Right atrium auricular region (tissue), 2 donors: ENCODE measurements around the gene SSX2IP. TPM values are rescaled to one million over a fixed set of nuclear protein-coding genes. Genes with fewer than 3 reads are reported as not detected.

Experiments
- DNase-seq: peaks from one replicate; pipeline ENCODE4 v3.0.0-alpha.2; 2019; ENCODE audit warnings: low spot score
- H3K27ac ChIP-seq, 2 donors: fragments of 200-600 bp; sonication (generic); 1 replicate in 1 of 2; 2 replicates in 1 of 2; pipeline ENCODE4 v1.5.1; 2016 to 2019
- H3K27me3 ChIP-seq, 2 donors: fragments of 200-600 bp; sonication (generic); one replicate each; pipeline versions ENCODE4 v1.5.1 to v1.6.0; 2017 to 2019
- H3K36me3 ChIP-seq: fragments of 200-600 bp; sonication (generic); one replicate; pipeline ENCODE4 v1.5.1; 2016
- H3K4me1 ChIP-seq, 2 donors: fragments of 200-600 bp; sonication (generic); one replicate each; pipeline versions ENCODE4 v1.5.1 to v1.6.0; 2017 to 2019
- H3K4me3 ChIP-seq, 2 donors: fragments of 200-600 bp; sonication (generic); 1 replicate in 1 of 2; 2 replicates in 1 of 2; pipeline ENCODE4 v1.5.1; 2017 to 2019; ENCODE audit warnings: mild to moderate bottlenecking in 1 of 2, moderate library complexity in 1 of 2
- H3K9me3 ChIP-seq, 2 donors: fragments of 200-600 bp; sonication (generic); one replicate each; pipeline ENCODE4 v1.5.1; 2019
- total RNA-seq, 2 donors: library from RNA; depleted of rRNA; stranded (reverse); fragments of >200 nt; gene quantifications; one replicate each; pipeline ENCODE4 v1.1.0, GENCODE V29; 2016
- TF ChIP-seq, protein P1 (sequence below), 2 donors: fragments of 200-600 bp; sonication (generic); IDR thresholded peaks; one replicate each; pipeline ENCODE4 v1.5.1; 2019; ENCODE audit warnings: antibody characterized with exemption in 2 of 2

SSX2IP gene
- total RNA-seq, 2 donors from 2014 or later, result 11.3 to 14.2 TPM

DNA sequence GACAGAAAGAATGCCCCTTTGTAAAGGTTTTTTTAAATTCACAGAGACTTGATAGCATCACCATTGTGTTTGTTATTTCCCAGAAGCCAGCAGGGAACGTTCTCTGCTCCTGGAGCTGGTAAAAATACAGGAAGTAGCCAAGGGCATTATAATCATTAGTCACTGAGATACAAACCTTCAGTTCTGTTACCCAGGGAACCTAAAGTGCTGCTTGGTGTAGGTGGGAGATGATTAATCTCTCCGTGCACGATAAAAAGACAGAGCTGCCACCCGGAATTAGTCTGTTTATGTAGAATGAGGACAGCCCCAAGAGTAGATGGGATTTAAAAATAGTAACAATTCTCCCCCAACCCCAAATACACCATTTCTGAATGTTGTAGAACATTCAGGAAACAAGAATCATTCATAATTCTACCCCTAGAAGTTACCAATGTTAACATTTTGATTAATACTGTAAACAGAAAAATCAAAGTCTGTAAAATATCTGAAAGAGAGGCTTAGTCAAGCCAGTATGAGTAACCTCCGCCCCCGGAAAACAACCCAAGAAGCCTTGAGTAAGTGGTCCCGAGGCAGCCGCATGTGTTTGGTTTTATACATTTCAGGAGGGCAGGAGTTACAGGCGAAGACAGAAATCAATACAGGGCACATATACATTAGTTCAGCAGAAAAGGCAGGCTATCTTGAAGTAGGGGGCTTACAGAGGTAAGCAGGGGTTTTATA, 70.7 kb downstream of the SSX2IP start:
- H3K4me1 ChIP-seq, result peaks cover 0 to 24% of the 10 kb centered on the region in 2 donors
- TF ChIP-seq, protein P1, sequence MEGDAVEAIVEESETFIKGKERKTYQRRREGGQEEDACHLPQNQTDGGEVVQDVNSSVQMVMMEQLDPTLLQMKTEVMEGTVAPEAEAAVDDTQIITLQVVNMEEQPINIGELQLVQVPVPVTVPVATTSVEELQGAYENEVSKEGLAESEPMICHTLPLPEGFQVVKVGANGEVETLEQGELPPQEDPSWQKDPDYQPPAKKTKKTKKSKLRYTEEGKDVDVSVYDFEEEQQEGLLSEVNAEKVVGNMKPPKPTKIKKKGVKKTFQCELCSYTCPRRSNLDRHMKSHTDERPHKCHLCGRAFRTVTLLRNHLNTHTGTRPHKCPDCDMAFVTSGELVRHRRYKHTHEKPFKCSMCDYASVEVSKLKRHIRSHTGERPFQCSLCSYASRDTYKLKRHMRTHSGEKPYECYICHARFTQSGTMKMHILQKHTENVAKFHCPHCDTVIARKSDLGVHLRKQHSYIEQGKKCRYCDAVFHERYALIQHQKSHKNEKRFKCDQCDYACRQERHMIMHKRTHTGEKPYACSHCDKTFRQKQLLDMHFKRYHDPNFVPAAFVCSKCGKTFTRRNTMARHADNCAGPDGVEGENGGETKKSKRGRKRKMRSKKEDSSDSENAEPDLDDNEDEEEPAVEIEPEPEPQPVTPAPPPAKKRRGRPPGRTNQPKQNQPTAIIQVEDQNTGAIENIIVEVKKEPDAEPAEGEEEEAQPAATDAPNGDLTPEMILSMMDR (IDR thresholded peaks at IDR 0.05), result no peak
- no peaks in the 10 kb centered on the region for H3K36me3 ChIP-seq
- H3K9me3 ChIP-seq, result no peaks in the 10 kb centered on the region
- DNase-seq, result no peak
- H3K4me3 ChIP-seq, result no peak overlapping the region
- peak overlapping the region; percentile 40 to 42 for H3K27ac ChIP-seq
- no peaks in the 10 kb centered on the region for H3K27me3 ChIP-seq

DNA sequence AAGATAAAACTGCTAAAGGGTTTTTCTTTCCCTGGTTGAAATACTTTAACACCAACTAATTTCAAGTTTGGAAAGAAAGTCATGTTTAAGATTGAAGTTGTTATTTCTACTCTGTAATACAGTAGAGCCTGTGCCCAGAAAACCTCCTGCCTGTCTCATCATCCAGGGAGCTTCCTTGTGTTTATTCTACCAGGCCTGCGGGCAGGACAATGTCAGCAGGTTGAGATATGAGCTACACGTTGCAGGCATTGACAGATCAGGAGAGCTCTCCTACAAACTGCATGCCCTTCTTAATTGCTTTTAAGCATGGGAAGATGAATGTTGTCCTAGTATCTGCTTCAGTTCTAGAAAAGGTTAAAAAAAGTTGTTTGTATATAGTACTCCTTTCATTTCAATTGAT, 72.9 kb downstream of the SSX2IP start:
- TF ChIP-seq, protein P1 (IDR thresholded peaks at IDR 0.05), result no peak
- H3K4me1 ChIP-seq, result peaks cover 0 to 24% of the 10 kb centered on the region in 2 donors
- no peaks in the 10 kb centered on the region for H3K9me3 ChIP-seq
- no peaks in the 10 kb centered on the region for H3K36me3 ChIP-seq
- no peak for DNase-seq
- H3K27me3 ChIP-seq, result no peaks in the 10 kb centered on the region
- no peak overlapping the region for H3K27ac ChIP-seq
- H3K4me3 ChIP-seq, result no peak overlapping the region

DNA sequence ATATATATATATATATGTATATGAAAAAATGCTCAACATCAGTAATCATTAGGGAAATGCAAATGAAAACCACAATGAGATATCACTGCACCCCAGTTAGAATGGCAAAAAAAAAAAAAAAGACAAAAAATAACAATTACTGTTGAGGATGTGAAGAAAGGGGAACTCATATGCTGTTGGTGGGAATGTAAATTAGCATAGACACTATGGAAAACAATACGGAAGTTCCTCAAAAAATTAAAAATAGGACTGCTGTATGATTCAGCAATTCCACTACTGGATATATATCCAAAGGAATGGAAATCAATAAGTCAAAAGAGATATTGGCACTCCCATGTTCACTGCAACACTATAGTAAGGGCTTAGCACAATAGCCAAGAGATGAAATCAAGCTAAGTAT, 74.5 kb downstream of the SSX2IP start:
- Histone ChIP-seq H3K4me3 (no peak overlapping the region), H3K27ac (no peak overlapping the region), H3K27me3 (no peaks in the 10 kb centered on the region), H3K36me3 (no peaks in the 10 kb centered on the region), H3K4me1 (peaks cover 0 to 20% of the 10 kb centered on the region in 2 donors), H3K9me3 (no peaks in the 10 kb centered on the region)
- no peak for DNase-seq
- TF ChIP-seq, protein P1 (IDR thresholded peaks at IDR 0.05), result no peak

DNA sequence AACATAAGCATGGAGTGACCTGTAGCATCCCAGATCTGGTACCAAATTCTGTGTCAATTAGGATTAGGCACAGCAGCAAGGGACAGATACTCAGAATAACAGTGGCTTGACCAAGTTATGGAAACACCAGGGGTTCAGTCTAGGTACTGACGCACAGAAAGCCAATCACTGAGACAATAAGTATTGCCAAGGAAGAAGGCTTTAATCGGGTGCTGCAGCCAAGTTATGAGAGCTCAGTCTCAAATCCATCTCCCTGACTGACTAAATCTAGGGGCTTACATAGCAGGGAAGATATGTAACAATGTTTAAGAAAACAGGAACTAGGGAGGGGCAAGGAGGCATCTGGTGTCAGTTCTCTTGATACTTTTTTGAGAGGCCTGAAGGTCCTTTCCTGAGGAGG, 76.4 kb downstream of the SSX2IP start:
- Histone ChIP-seq H3K36me3 (no peaks in the 10 kb centered on the region), H3K9me3 (no peaks in the 10 kb centered on the region), H3K4me1 (peaks cover 0 to 2% of the 10 kb centered on the region in 2 donors), H3K27ac (no peak overlapping the region), H3K27me3 (no peaks in the 10 kb centered on the region), H3K4me3 (no peak overlapping the region)
- no peak for DNase-seq
- TF ChIP-seq, protein P1 (IDR thresholded peaks at IDR 0.05), result no peak

DNA sequence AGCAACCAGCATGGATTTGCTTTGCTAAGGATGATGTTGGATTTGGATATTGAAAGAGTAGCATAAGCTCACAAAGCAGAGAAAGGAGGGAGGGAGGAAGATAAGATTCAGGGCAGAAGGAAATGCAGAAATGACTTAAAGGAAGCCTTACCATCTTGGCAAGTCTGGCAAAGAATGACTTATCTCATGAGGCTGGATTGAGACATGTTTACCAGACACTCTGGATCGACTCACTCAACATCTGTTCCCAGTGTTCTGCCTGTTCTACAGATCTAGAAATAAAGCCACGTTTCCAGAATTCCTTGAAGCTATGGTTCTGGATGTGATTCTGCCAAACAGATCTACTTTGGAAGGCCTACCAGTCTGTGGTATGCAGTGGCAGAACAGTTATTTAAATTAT, 77.2 kb downstream of the SSX2IP start:
- no peaks in the 10 kb centered on the region for H3K36me3 ChIP-seq
- no peak overlapping the region for H3K4me3 ChIP-seq
- no peaks in the 10 kb centered on the region for H3K27me3 ChIP-seq
- no peak overlapping the region for H3K27ac ChIP-seq
- no peak for DNase-seq
- no peaks in the 10 kb centered on the region for H3K9me3 ChIP-seq
- H3K4me1 ChIP-seq, result no peaks in the 10 kb centered on the region
- TF ChIP-seq, protein P1 (IDR thresholded peaks at IDR 0.05), result no peak

DNA sequence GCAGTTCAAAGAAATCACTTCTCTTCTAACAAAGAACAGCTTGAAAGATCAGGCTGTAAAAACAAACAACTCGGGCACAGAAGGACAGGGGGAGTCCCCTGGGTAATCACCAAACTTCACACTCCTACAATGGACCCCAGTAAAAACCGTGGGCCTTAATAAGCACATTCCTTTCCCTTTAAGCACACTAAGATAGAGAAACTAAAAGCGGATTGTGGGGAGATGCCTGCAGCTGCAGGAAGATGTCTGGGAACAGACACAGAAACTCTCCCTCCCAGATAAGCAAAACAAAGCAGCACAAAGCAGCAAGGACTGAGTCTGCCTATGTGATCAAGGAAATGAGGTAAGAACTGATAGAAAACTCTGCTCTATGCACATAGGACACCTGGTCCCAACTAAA, 78.5 kb downstream of the SSX2IP start:
- no peak for DNase-seq
- TF ChIP-seq, protein P1 (IDR thresholded peaks at IDR 0.05), result no peak
- no peaks in the 10 kb centered on the region for H3K9me3 ChIP-seq
- no peaks in the 10 kb centered on the region for H3K4me1 ChIP-seq
- H3K36me3 ChIP-seq, result no peaks in the 10 kb centered on the region
- no peak overlapping the region for H3K4me3 ChIP-seq
- H3K27ac ChIP-seq, result no peak overlapping the region
- H3K27me3 ChIP-seq, result no peaks in the 10 kb centered on the region
